Measurements from ENCODE around the gene PELI2.

PELI2 gene

DNA sequence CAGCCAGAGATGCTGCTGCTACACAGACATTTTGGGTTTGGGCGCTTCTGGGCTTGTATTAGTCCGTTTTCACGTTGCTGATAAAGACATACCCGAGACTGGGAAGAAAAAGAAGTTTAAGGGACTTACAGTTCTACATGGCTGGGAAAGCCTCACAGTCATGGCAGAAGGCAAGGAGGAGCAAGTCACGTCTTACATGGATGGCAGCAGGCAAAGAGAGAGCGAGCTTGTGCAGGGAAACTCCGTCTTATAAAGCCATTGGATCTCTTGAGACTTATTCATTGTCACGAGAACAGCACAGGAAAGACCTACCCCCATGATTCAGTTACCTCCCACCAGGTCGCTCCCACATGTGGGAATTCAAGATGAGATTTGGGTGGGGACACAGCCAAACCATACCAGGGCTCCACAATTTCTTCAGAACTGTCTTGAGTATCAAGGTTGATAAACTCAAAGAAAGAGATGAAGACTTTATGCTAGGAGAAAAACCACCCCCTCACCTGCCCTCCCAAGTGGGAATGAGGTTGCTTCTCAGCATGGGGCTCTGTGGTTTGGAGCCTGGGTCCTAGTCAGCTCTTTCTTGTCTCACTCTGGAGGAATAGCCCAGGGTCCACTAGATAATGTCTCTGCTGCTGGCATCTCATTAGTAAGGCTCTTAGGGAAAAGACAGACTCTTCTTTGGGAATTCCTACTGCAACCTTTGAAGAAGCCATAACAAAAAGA lies 200.3 kb downstream of the PELI2 start:
- DNase-seq = no peak

DNA sequence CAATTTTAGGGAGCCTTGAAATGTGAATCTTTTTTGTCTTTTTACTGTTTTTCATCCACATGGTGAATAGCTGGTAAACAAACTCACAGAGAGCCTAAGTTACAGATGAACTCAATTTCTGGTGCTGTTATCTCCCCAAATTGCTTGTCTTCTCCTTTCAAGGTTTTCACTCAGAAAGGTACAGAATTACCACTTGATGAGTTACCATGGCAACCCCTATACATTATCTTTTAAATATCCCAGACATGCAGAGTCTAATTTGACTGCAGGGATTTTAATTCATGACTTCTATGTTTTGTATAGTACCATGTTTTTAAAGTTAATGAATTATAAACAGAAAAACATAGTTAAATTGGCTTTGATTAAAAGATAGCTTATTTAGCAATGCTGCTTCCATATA lies 203.7 kb downstream of the PELI2 start:
- no peak for DNase-seq

- no peak for DNase-seq
Observed at GRCh38 chr14:56322531-56322930, 204.3 kb downstream of the PELI2 start.

DNA sequence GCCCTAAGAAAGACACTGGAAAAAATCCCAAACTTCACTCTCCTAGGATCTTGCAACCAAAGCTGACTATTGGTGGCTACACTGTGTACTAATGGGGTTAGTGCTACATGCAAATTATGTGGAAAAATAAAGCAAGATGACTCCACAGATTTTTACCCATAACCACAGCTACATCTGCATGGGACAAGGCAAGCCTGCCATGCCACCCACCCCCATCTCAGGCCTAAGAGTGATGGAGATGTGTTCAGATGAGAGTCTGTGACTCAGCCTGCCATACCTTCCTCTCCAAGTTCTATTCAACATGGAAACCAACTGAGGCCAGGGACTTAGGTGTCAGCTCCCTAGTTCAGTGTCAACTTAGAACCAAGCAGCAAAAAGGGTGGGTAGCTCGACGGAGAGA lies 206.2 kb downstream of the PELI2 start:
- DNase-seq = no peak

DNA sequence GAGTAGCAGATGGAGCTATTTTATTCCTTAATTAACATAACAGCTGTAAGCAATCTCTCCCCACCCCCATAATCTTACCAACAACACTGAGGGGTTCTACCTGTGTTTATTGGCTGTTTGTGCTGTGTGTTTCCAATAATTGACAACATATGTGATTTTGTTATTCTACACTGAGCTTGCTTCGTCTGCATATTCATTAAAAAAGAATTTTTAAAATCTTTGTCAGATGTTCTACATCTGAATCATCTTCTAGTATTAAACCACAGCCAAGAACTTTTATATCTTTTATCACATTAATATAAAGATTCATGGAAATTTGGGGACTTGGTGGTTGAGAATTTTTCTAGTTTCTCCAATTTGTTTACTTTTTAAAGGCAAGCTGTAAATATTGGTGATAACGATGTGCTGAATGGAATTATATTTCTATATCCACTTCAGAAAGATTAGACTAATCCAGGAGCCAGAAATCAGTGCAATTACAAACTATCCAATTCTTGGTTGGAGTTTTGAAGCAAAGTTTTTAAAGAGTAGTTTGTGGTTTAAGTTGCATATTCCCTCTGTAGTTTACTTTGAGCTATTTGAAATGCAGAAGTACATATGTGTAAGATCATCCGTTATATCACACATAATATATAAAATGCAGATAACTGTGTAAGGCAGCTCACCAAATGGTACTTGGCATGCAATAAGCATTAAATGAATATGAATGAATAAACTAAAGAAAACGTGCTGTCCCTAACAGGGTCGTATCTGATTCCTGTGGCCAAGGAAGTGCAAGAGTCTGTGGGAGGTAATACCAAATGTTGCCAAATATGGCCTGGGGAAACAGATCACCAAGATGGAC lies 206.9 kb downstream of the PELI2 start:
- DNase-seq = no peak

DNA sequence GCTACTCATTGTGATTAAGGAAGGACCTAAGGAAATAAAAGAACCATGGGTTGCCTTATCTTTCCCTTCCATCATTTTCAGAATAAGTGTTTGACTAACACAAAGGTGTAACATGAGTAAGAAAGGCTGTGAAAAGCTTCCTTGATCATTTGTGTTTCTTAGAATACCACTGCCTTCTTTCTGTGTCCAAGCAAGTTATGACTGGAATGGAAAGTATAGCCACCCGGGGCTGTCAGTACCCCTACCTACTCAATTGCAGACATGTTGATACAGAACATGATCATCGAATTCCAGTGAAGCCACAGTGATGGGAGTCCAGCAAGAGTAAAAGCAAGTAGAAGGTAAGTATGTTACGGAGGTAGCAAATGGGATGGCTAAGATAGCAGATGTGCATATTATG lies 209.8 kb downstream of the PELI2 start:
- DNase-seq = no peak

- DNase-seq = no peak
Observed at GRCh38 chr14:56331592-56332216, 213.5 kb downstream of the PELI2 start.

GRCh38 chr14:56333359-56334292 lies 215.4 kb downstream of the PELI2 start:
- DNase-seq = no peak

DNA sequence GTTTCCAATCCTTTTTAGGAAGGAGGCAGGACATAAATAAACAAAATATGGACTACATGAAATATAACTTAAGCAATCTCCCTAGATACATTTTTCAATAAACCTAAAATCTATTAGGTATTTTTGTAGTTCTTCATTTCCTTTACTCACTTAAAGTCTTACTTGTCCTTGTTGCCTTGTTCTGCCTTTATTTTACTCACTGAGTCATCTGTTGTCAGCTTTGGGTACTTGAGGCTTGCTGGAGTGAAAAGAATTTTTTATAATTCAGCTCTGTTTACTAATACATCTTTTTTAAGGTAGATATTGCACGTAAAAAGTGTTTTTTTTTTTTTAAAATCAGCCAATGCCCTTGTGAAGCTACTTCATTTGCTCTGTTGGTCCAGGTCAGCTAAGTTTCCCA lies 216.2 kb downstream of the PELI2 start:
- no peak for DNase-seq

GRCh38 chr14:56338674-56339073 lies 220.5 kb downstream of the PELI2 start:
- no peak for DNase-seq

DNA sequence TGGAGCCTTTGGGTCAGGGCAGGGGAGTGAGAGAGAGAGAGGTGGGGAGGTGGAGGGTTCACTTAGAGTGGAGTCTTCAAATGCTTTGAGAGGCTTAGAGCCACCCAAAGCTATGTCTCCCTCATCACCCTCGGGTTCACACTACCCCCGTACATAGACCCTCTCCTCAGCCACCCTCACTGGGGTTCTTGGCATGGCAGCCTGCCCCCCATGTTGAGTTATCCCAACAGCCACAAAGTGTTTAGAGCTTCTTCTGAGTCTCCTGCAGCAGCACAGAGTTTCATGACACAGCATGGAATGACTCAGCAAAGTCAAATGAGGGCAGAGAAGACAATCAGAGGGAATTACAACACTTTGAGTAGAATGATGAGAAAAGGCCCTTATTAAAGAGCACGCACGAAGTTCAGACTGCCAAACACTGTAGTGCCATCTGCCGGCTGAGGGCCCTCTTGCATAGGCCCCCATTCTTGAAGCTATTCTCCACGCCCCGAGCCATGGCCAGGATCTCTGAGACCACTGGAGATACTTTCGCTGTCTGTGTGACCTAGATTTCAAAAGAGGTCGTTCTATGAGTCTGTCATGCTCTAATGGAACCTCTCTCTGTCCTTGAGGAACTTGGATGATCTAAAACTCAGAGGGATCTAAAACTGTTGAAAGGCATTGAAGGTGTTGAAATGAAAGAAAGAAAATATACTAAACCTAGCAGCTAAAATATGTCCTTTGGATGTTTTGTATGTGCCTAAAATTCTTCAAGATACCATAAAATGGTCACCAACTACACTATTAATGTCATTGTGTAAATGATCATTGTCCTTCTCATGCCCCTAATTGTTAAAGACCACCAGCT lies 221.9 kb downstream of the PELI2 start:
- peak; percentile 60 for DNase-seq

DNA sequence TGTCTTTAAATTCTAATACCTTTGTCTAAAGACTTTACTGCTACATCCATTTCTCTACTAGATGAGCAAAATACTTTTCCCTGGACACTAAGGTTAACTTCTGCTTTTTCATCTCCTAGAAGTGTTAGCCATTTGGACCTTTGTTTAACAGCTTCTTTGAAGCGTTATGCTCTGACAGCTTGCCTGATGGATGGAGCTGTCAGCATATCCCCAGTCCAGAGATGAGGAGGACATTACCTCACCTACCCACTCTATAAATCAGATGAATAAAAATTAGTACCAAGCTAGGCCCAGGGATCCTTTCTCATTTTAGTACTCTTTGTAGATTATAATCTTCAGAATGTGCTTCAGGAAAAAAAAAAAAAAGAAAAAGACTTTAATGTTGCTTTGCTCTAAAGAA lies 222.7 kb downstream of the PELI2 start:
- no peak for DNase-seq

DNA sequence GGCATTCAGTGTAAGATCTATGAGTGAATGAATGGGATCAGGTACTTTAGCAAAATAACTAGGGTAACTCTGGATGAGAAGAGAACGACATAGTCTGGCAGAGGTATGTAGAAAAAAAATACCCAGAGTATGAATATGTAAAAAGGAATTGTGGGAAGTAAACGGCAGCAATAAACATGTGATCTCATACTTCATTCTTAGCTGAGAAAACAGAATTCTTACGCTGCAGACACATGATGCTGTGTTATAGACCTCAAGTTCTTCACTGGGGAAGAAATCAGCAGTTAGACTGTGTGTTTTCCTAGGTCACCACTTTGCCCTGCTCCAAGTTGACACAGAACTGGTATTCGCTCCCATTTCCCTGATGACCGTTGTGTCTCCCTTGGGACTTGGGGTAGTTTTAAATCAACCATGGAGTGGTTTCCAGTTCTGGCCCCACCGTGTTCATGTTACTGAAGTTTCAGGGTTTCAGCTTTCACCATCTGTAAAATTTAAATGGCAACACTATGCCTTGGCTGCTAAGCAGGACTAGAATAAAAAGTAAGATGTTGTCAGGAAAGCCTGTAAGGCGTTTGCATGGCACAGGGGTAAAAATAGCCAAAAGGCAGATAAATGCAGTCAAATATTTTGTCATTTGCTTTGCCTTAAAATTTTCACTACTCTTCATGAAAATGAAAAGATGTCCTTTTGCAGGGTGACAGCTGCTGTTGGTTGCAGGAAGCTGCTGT lies 223.7 kb downstream of the PELI2 start:
- no peak for DNase-seq

DNA sequence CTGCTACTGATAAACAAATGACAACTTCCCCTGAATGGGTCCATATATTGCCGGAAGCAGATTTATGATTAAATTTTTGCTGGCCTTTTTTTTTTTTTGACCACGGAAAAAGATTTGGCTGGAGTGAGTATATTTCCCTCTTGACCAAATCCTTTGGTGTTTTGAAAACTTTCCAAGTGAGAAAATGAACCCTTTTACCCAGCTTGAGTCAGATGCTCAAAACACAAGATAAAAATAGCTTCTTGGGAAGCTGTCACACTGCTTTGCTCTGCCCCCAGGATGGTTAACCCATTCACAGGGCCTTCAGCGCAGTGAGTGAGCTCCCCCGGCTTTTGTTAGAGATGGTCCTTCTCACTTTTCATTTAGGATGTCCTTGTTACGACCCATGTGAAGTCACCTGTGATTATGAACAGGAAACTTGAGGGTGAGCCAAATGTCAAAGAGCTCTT lies 224.3 kb downstream of the PELI2 start:
- no peak for DNase-seq

GRCh38 chr14:56349960-56350359 lies 231.7 kb downstream of the PELI2 start:
- DNase-seq = no peak
